Measurements from ENCODE around the gene IMP3. TPM values are rescaled to one million over a fixed set of nuclear protein-coding genes. Genes with fewer than 3 reads are reported as not detected.
"Not testable (repeated sequence)": the region's sequence is repeated elsewhere in the genome, so short reads cannot be mapped to it uniquely, and the experiment has no call there.

The IMP3 gene
- total RNA-seq, 2 experiments from 2014 or later: 101 to 174 TPM

- no TSS peak for BruUV-seq (replicated peaks)
- H4K20me1 ChIP-seq (ENCODE audit: insufficient read depth, low read length): no peaks in the 10 kb centered on the region
- CTCF ChIA-PET (ENCODE audit: unreplicated experiment): no interaction called here
- no peaks in the 10 kb centered on the region for H3K79me2 ChIP-seq (ENCODE audit: insufficient read depth, low read depth, low read length)
- no peaks in the 10 kb centered on the region for H3K4me1 ChIP-seq (ENCODE audit: insufficient read depth, low read length, poor library complexity, severe bottlenecking)
- TF ChIP-seq CTCF (conservative IDR thresholded peaks at IDR 0.05; ENCODE audit: low read length) (no peak), EZH2phosphoT487 (IDR thresholded peaks at IDR 0.05; ENCODE audit: borderline replicate concordance, low read depth, low read length) (no peak)
- intact Hi-C loops (cut with micrococcal nuclease; ENCODE audit: unreplicated experiment): loop anchor here (2.0 to 5.0 kb wide), 2 partner anchors 37 to 118 kb away; a partner anchor contains a TSS
- H2AFZ ChIP-seq (ENCODE audit: low read length): no peak overlapping the region
- H3K4me2 ChIP-seq (ENCODE audit: low read length): no peak overlapping the region
- H3K9me2 ChIP-seq (ENCODE audit: insufficient read depth, low read length): no peaks in the 10 kb centered on the region
- POLR2A ChIA-PET: no interaction called here
- no peak overlapping the region for H3K4me3 ChIP-seq (ENCODE audit: low read depth, low read length, poor library complexity, severe bottlenecking)
- H3K27ac ChIP-seq (ENCODE audit: low read depth, low read length, poor library complexity, severe bottlenecking): no peak overlapping the region
- H3K36me3 ChIP-seq (ENCODE audit: insufficient read depth, low read length): no peaks in the 10 kb centered on the region
- H3K9me3 ChIP-seq (ENCODE audit: low read length): no peaks in the 10 kb centered on the region
- no peak for DNase-seq (ENCODE audit: low spot score)
Observed at GRCh38 chr15:75685195-75685594, 45.2 kb upstream of the IMP3 start.

- Histone ChIP-seq H3K4me2 (ENCODE audit: low read length) (no peak overlapping the region), H4K20me1 (ENCODE audit: insufficient read depth, low read length) (no peaks in the 10 kb centered on the region), H3K4me1 (ENCODE audit: insufficient read depth, low read length, poor library complexity, severe bottlenecking) (no peaks in the 10 kb centered on the region), H3K9me2 (ENCODE audit: insufficient read depth, low read length) (no peaks in the 10 kb centered on the region), H3K36me3 (ENCODE audit: insufficient read depth, low read length) (no peaks in the 10 kb centered on the region), H3K9me3 (ENCODE audit: low read length) (no peaks in the 10 kb centered on the region), H3K27ac (ENCODE audit: low read depth, low read length, poor library complexity, severe bottlenecking) (no peak overlapping the region), H2AFZ (ENCODE audit: low read length) (no peak overlapping the region), H3K79me2 (ENCODE audit: insufficient read depth, low read depth, low read length) (no peaks in the 10 kb centered on the region), H3K4me3 (ENCODE audit: low read depth, low read length, poor library complexity, severe bottlenecking) (no peak overlapping the region)
- TF ChIP-seq CTCF (conservative IDR thresholded peaks at IDR 0.05; ENCODE audit: low read length) (no peak), EZH2phosphoT487 (IDR thresholded peaks at IDR 0.05; ENCODE audit: borderline replicate concordance, low read depth, low read length) (no peak)
- no peak for DNase-seq (ENCODE audit: low spot score)
- no TSS peak for BruUV-seq (replicated peaks)
- ChIA-PET POLR2A (no interaction called here), CTCF (ENCODE audit: unreplicated experiment) (no interaction called here)
- intact Hi-C loops (cut with micrococcal nuclease; ENCODE audit: unreplicated experiment): loop anchor here (2.0 to 5.0 kb wide), 4 partner anchors 38 to 177 kb away; a partner anchor contains a TSS
Observed at GRCh38 chr15:75684648-75685047, 44.6 kb upstream of the IMP3 start.

GRCh38 chr15:75683646-75684312 is 43.8 kb upstream of the IMP3 start:
- intact Hi-C loops (cut with micrococcal nuclease; ENCODE audit: unreplicated experiment): loop anchor here (1.0 to 5.0 kb wide), 4 partner anchors 46 to 315 kb away; partner anchors contain the start of gene MAN2C1
- BruUV-seq (replicated peaks); H3K79me2 ChIP-seq (ENCODE audit: insufficient read depth, low read depth, low read length); H3K4me3 ChIP-seq (ENCODE audit: low read depth, low read length, poor library complexity, severe bottlenecking); H3K4me1 ChIP-seq (ENCODE audit: insufficient read depth, low read length, poor library complexity, severe bottlenecking); H3K9me3 ChIP-seq (ENCODE audit: low read length); H3K36me3 ChIP-seq (ENCODE audit: insufficient read depth, low read length); H3K9me2 ChIP-seq (ENCODE audit: insufficient read depth, low read length); H3K4me2 ChIP-seq (ENCODE audit: low read length); H2AFZ ChIP-seq (ENCODE audit: low read length); H4K20me1 ChIP-seq (ENCODE audit: insufficient read depth, low read length); H3K27ac ChIP-seq (ENCODE audit: low read depth, low read length, poor library complexity, severe bottlenecking): not testable (repeated sequence)
- POLR2A ChIA-PET: interaction anchor here (0.6 kb wide), 1 partner anchor 132 kb away, joined by 3 read pairs; no protein-coding TSS in a partner anchor
- CTCF ChIA-PET (ENCODE audit: unreplicated experiment): interaction anchor here (0.6 kb wide), 1 partner anchor 357 kb away, joined by 5 read pairs; no protein-coding TSS in a partner anchor
- TF ChIP-seq CTCF (conservative IDR thresholded peaks at IDR 0.05; ENCODE audit: low read length): peak; percentile 78
- DNase-seq (ENCODE audit: low spot score): peak; percentile 83

All from OCI-LY7 (cell line).